Measurements from ENCODE around the gene MLXIP. TPM values are rescaled to one million over a fixed set of nuclear protein-coding genes. Genes with fewer than 3 reads are reported as not detected.
"Not testable (repeated sequence)": the region's sequence is repeated elsewhere in the genome, so short reads cannot be mapped to it uniquely, and the experiment has no call there.

MLXIP gene
- total RNA-seq, 4 donors from 2014 or later: 99.5 to 302 (median 151) TPM

GRCh38 chr12:122036153-122036552 lies 42.4 kb upstream of the MLXIP start:
- in situ Hi-C loops (cut with MboI; ENCODE audit: low pct_ligation_motif_present in 1 of 4, low pct_unique_long_range_greater_than_20kb in 1 of 4, low sequenced_read_pairs in 3 of 4): no loop called here
- no peaks in the 10 kb centered on the region for H3K36me3 ChIP-seq

GRCh38 chr12:122040579-122041386 lies 37.8 kb upstream of the MLXIP start:
- intact Hi-C loops (cut with DNase I; ENCODE audit: low total_unique reads): no loop called here
- peaks cover 0 to 20% (median 0%) of the 10 kb centered on the region in 4 donors for H3K4me1 ChIP-seq
- WGBS, 2 donors (ENCODE audit: low coverage in 1 of 2): 55 to 69% methylated on average over 9 to 21 of the region's 21 CpGs
- H3K27ac ChIP-seq: peak overlapping the region; percentile 30 to 71 (median 60)
- DNase-seq: peak; percentile 79
- TF ChIP-seq EP300 (IDR thresholded peaks at IDR 0.05; ENCODE audit: low read depth): no peak
- TF ChIP-seq POLR2AphosphoS5 (IDR thresholded peaks at IDR 0.05): no peak
- TF ChIP-seq CTCF (IDR thresholded peaks at IDR 0.05): no peak
- TF ChIP-seq POLR2A (IDR thresholded peaks at IDR 0.05): no peak
- no peak overlapping the region for H3K4me3 ChIP-seq
- no peaks in the 10 kb centered on the region for H3K36me3 ChIP-seq
- no peaks in the 10 kb centered on the region for H3K9me3 ChIP-seq
- no peaks in the 10 kb centered on the region for H3K27me3 ChIP-seq
- in situ Hi-C loops (cut with MboI; ENCODE audit: low pct_ligation_motif_present in 1 of 4, low pct_unique_long_range_greater_than_20kb in 1 of 4, low sequenced_read_pairs in 3 of 4): no loop called here

More at GRCh38 chr12:122036153-122036552, 42.4 kb upstream of the MLXIP start:
- intact Hi-C loops (cut with DNase I; ENCODE audit: low total_unique reads): no loop called here
- peaks cover 0 to 18% (median 0%) of the 10 kb centered on the region in 4 donors for H3K4me1 ChIP-seq
- no peaks in the 10 kb centered on the region for H3K9me3 ChIP-seq
- H3K27me3 ChIP-seq: no peaks in the 10 kb centered on the region
- H3K27ac ChIP-seq: no peak overlapping the region
- no peak overlapping the region for H3K4me3 ChIP-seq
- TF ChIP-seq POLR2AphosphoS5 (IDR thresholded peaks at IDR 0.05) (no peak), EP300 (IDR thresholded peaks at IDR 0.05; ENCODE audit: low read depth) (no peak), CTCF (IDR thresholded peaks at IDR 0.05) (no peak), POLR2A (IDR thresholded peaks at IDR 0.05) (no peak)
- no peak for DNase-seq
- WGBS, 2 donors (ENCODE audit: low coverage in 1 of 2): 95% methylated on average over 6 of the region's 6 CpGs; no CpG with 5 or more reads in 1 of the 2 donors

- in situ Hi-C loops (cut with MboI; ENCODE audit: low pct_ligation_motif_present in 1 of 4, low pct_unique_long_range_greater_than_20kb in 1 of 4, low sequenced_read_pairs in 3 of 4); H3K36me3 ChIP-seq; DNase-seq; H3K9me3 ChIP-seq; intact Hi-C loops (cut with DNase I; ENCODE audit: low total_unique reads); H3K27me3 ChIP-seq; H3K4me3 ChIP-seq: not testable (repeated sequence)
- H3K4me1 ChIP-seq: peaks cover 0 to 20% (median 0%) of the 10 kb centered on the region in 4 donors
- WGBS, 2 donors (ENCODE audit: low coverage in 1 of 2): 96 to 100% methylated on average over 1 to 3 of the region's 3 CpGs
- peak overlapping the region in 3 of 4 donors; percentile 55 to 71 (median 64) for H3K27ac ChIP-seq
Measured at GRCh38 chr12:122041458-122041857, 37.1 kb upstream of the MLXIP start.

GRCh38 chr12:122042910-122043309 lies 35.6 kb upstream of the MLXIP start:
- in situ Hi-C loops (cut with MboI; ENCODE audit: low pct_ligation_motif_present in 1 of 4, low pct_unique_long_range_greater_than_20kb in 1 of 4, low sequenced_read_pairs in 3 of 4) (no loop called here), intact Hi-C loops (cut with DNase I; ENCODE audit: low total_unique reads) (no loop called here)
- Histone ChIP-seq H3K4me3 (no peak overlapping the region), H3K9me3 (no peaks in the 10 kb centered on the region), H3K27ac (no peak overlapping the region), H3K36me3 (no peaks in the 10 kb centered on the region), H3K27me3 (no peaks in the 10 kb centered on the region), H3K4me1 (peaks cover 0 to 20% (median 0%) of the 10 kb centered on the region in 4 donors)
- no peak for TF ChIP-seq POLR2A (IDR thresholded peaks at IDR 0.05)
- TF ChIP-seq CTCF (IDR thresholded peaks at IDR 0.05): no peak
- no peak for TF ChIP-seq EP300 (IDR thresholded peaks at IDR 0.05; ENCODE audit: low read depth)
- no peak for TF ChIP-seq POLR2AphosphoS5 (IDR thresholded peaks at IDR 0.05)
- 82 to 89% methylated on average over 5 to 11 of the region's 11 CpGs for WGBS, 2 donors (ENCODE audit: low coverage in 1 of 2)
- DNase-seq: no peak

Data from transverse colon (tissue), 4 donors.